ENCODE measurements around the gene METTL6.
"Not testable (repeated sequence)": the region's sequence is repeated elsewhere in the genome, so short reads cannot be mapped to it uniquely, and the experiment has no call there.

METTL6 gene

GRCh38 chr3:15375461-15376000 is 51.8 kb downstream of the METTL6 start:
- DNase-seq (ENCODE audit: low spot score): no peak
- no peaks in the 10 kb centered on the region for H3K9me3 ChIP-seq (ENCODE audit: severe bottlenecking)
- no peaks in the 10 kb centered on the region for H3K4me1 ChIP-seq (ENCODE audit: insufficient read depth, poor library complexity, severe bottlenecking)
- H3K36me3 ChIP-seq (ENCODE audit: low read depth): no peaks in the 10 kb centered on the region
- H3K27me3 ChIP-seq (ENCODE audit: insufficient read depth, poor library complexity, severe bottlenecking): no peaks in the 10 kb centered on the region
- no peak for TF ChIP-seq CTCF (IDR thresholded peaks at IDR 0.05; ENCODE audit: poor library complexity, severe bottlenecking)
- no peak overlapping the region for H3K27ac ChIP-seq (ENCODE audit: poor library complexity, severe bottlenecking)
- no peak overlapping the region for H3K4me3 ChIP-seq (ENCODE audit: severe bottlenecking)
- no peak for ATAC-seq (ENCODE audit: low read depth)

GRCh38 chr3:15372918-15373317 is 54.4 kb downstream of the METTL6 start:
- Histone ChIP-seq H3K27ac (ENCODE audit: poor library complexity, severe bottlenecking) (no peak overlapping the region), H3K36me3 (ENCODE audit: low read depth) (no peaks in the 10 kb centered on the region), H3K9me3 (ENCODE audit: severe bottlenecking) (no peaks in the 10 kb centered on the region), H3K4me1 (ENCODE audit: insufficient read depth, poor library complexity, severe bottlenecking) (no peaks in the 10 kb centered on the region), H3K4me3 (ENCODE audit: severe bottlenecking) (no peak overlapping the region), H3K27me3 (ENCODE audit: insufficient read depth, poor library complexity, severe bottlenecking) (no peaks in the 10 kb centered on the region)
- no peak for ATAC-seq (ENCODE audit: low read depth)
- DNase-seq (ENCODE audit: low spot score): no peak
- TF ChIP-seq CTCF (IDR thresholded peaks at IDR 0.05; ENCODE audit: poor library complexity, severe bottlenecking): no peak

GRCh38 chr3:15368561-15369135 is 58.7 kb downstream of the METTL6 start:
- TF ChIP-seq CTCF (IDR thresholded peaks at IDR 0.05; ENCODE audit: poor library complexity, severe bottlenecking): no peak
- H3K4me1 ChIP-seq (ENCODE audit: insufficient read depth, poor library complexity, severe bottlenecking): no peaks in the 10 kb centered on the region

GRCh38 chr3:15367059-15367458 is 60.3 kb downstream of the METTL6 start:
- DNase-seq (ENCODE audit: low spot score) (no peak), ATAC-seq (ENCODE audit: low read depth) (0 out of 3 replicates have a peak, but pooled peaks have one; percentile 42)
- Histone ChIP-seq H3K9me3 (ENCODE audit: severe bottlenecking) (no peaks in the 10 kb centered on the region), H3K36me3 (ENCODE audit: low read depth) (no peaks in the 10 kb centered on the region), H3K27ac (ENCODE audit: poor library complexity, severe bottlenecking) (no peak overlapping the region), H3K4me1 (ENCODE audit: insufficient read depth, poor library complexity, severe bottlenecking) (no peaks in the 10 kb centered on the region), H3K27me3 (ENCODE audit: insufficient read depth, poor library complexity, severe bottlenecking) (no peaks in the 10 kb centered on the region), H3K4me3 (ENCODE audit: severe bottlenecking) (no peak overlapping the region)
- TF ChIP-seq CTCF (IDR thresholded peaks at IDR 0.05; ENCODE audit: poor library complexity, severe bottlenecking): no peak

More at GRCh38 chr3:15368561-15369135, 58.7 kb downstream of the METTL6 start:
- Histone ChIP-seq H3K27ac (ENCODE audit: poor library complexity, severe bottlenecking) (no peak overlapping the region), H3K36me3 (ENCODE audit: low read depth) (no peaks in the 10 kb centered on the region), H3K9me3 (ENCODE audit: severe bottlenecking) (no peaks in the 10 kb centered on the region), H3K4me3 (ENCODE audit: severe bottlenecking) (no peak overlapping the region), H3K27me3 (ENCODE audit: insufficient read depth, poor library complexity, severe bottlenecking) (no peaks in the 10 kb centered on the region)
- no peak for ATAC-seq (ENCODE audit: low read depth)
- no peak for DNase-seq (ENCODE audit: low spot score)

GRCh38 chr3:15364078-15364477 is 63.3 kb downstream of the METTL6 start:
- not testable (repeated sequence) for H3K27ac ChIP-seq (ENCODE audit: poor library complexity, severe bottlenecking); H3K27me3 ChIP-seq (ENCODE audit: insufficient read depth, poor library complexity, severe bottlenecking); H3K4me3 ChIP-seq (ENCODE audit: severe bottlenecking); H3K4me1 ChIP-seq (ENCODE audit: insufficient read depth, poor library complexity, severe bottlenecking); H3K36me3 ChIP-seq (ENCODE audit: low read depth); H3K9me3 ChIP-seq (ENCODE audit: severe bottlenecking); ATAC-seq (ENCODE audit: low read depth); DNase-seq (ENCODE audit: low spot score)
